ENCODE measurements around the gene ILF2. TPM values are rescaled to one million over a fixed set of nuclear protein-coding genes. Genes with fewer than 3 reads are reported as not detected.
A peak's percentile ranks its signal among the peaks of the same experiment; 100 is the strongest.

Gene ILF2
- polyA plus RNA-seq, 1 of the 3 experiments (the other 2 are of a cell fraction): 189 TPM

GRCh38 chr1:153677718-153678518 lies 7.1 kb upstream of the ILF2 start:
- Histone ChIP-seq H3K79me2 (ENCODE audit: insufficient read depth) (no peaks in the 10 kb centered on the region), H3K4me2 (peak overlapping the region; percentile 74), H3K27me3 (ENCODE audit: insufficient read depth) (peaks cover 30% of the 10 kb centered on the region), H4K20me1 (ENCODE audit: insufficient read depth) (no peaks in the 10 kb centered on the region), H3K36me3 (replicated peaks in 1 of 2; ENCODE audit: control insufficient read depth in 1 of 2, insufficient read depth in 2 of 2, low read length in 1 of 2) (no peaks in the 10 kb centered on the region), H2AFZ (ENCODE audit: low read depth) (0 out of 2 replicates have a peak overlapping the region, but pooled peaks have one; percentile 79), H3F3A (replicated peaks; ENCODE audit: insufficient read depth) (peaks cover 10% of the 10 kb centered on the region), H3K9ac (no peak overlapping the region), H3K9me3 (no peaks in the 10 kb centered on the region), H3K27ac (ENCODE audit: low read depth in 2 of 2, low read length in 1 of 2) (no peak overlapping the region), H3K4me3 (ENCODE audit: low read depth in 2 of 2, low read length in 1 of 2) (peak overlapping the region; percentile 34 to 44), H3K9me2 (no peaks in the 10 kb centered on the region), H3K4me1 (ENCODE audit: control insufficient read depth in 1 of 2, insufficient read depth in 2 of 2, low read depth in 1 of 2, low read length in 1 of 2) (peaks cover 0 to 15% of the 10 kb centered on the region in 2 experiments; a peak in 1 of 4 replicates)
- DNase-seq: peak; percentile 86
- POLR2A ChIA-PET: no interaction called here
- WGBS (ENCODE audit: low lambda C conversion rate): 6% methylated on average over 29 of the region's 29 CpGs
- CTCF ChIA-PET: interaction anchor here (0.5 to 6.2 kb wide), 42 partner anchors 9 to 313 kb away, joined by 3 to 156 read pairs (median 6); partner anchors contain the start of genes RAB13, RPS27 and SLC27A3
- TF ChIP-seq JUND (IDR thresholded peaks at IDR 0.05) (no peak), PBX3 (IDR thresholded peaks at IDR 0.05) (no peak), RAD21 (IDR thresholded peaks at IDR 0.05; ENCODE audit: low read length) (peak; percentile 90), RXRA (IDR thresholded peaks at IDR 0.05; ENCODE audit: borderline replicate concordance, low read depth) (no peak), TEAD4 (IDR thresholded peaks at IDR 0.05; ENCODE audit: borderline replicate concordance, insufficient read depth) (no peak), FOXM1 (IDR thresholded peaks at IDR 0.05; ENCODE audit: low read depth) (no peak), CTCF (IDR thresholded peaks at IDR 0.05) (peak; percentile 96), USF1 (IDR thresholded peaks at IDR 0.05; ENCODE audit: borderline replicate concordance, low read depth) (no peak), GABPA (IDR thresholded peaks at IDR 0.05; ENCODE audit: low read depth) (no peak), TCF12 (IDR thresholded peaks at IDR 0.05) (no peak), RCOR1 (IDR thresholded peaks at IDR 0.05; ENCODE audit: low read length) (no peak), REST (IDR thresholded peaks at IDR 0.05; ENCODE audit: low read depth, low read length) (no peak), EP300 (IDR thresholded peaks at IDR 0.05; ENCODE audit: borderline replicate concordance in 1 of 2, low read depth in 1 of 2, low read length in 1 of 2) (no peak), EZH2phosphoT487 (IDR thresholded peaks at IDR 0.05; ENCODE audit: borderline replicate concordance, low read depth) (no peak), CHD2 (IDR thresholded peaks at IDR 0.05; ENCODE audit: low read length, partially characterized antibody) (no peak), MAX (IDR thresholded peaks at IDR 0.05; ENCODE audit: low read depth) (no peak), ELF1 (IDR thresholded peaks at IDR 0.05) (no peak), ZBTB33 (IDR thresholded peaks at IDR 0.05; ENCODE audit: borderline replicate concordance, low read depth) (no peak), YY1 (IDR thresholded peaks at IDR 0.05; ENCODE audit: low read depth) (no peak), SMC3 (IDR thresholded peaks at IDR 0.05; ENCODE audit: low read depth, low read length) (peak; percentile 82), FOXJ3 (CRISPR knock-in tag; IDR thresholded peaks at IDR 0.05) (no peak), IRF3 (IDR thresholded peaks at IDR 0.05; ENCODE audit: low read depth, low read length) (no peak)

Data from SK-N-SH (cell line).